Brain microvascular endothelial cell (primary cell): ENCODE results near the gene PIK3CA.

Experiments
- DNase-seq: peaks from one replicate; pipeline ENCODE4 v3.0.0-alpha.2; 2020
- H3K27ac ChIP-seq: fragments of 250-450 bp; sonication (Bioruptor Pico); 2 replicates; pipeline ENCODE4 v1.5.1; 2020; ENCODE audit warnings: mild to moderate bottlenecking, moderate library complexity
- H3K27me3 ChIP-seq: fragments of 250-450 bp; sonication (Bioruptor Pico); replicated peaks from 2 replicates; pipeline ENCODE4 v1.5.1; 2020; ENCODE audit warnings: mild to moderate bottlenecking
- H3K36me3 ChIP-seq: fragments of 250-450 bp; sonication (Bioruptor Pico); replicated peaks from 2 replicates; pipeline ENCODE4 v1.5.1; 2020; ENCODE audit warnings: mild to moderate bottlenecking
- H3K4me3 ChIP-seq: 2 replicates; pipeline ENCODE4 v1.5.1; 2011; ENCODE audit warnings: low read depth, mild to moderate bottlenecking, control low read depth, low read length, moderate library complexity
- in situ Hi-C: cut with HindIII; loops from 2 replicates; pipeline ENCODE4 v1.10.0; 2017; ENCODE audit warnings: low sequenced_read_pairs, low pct_ligation_motif_present
- TF ChIP-seq, protein P1 (sequence below): IDR thresholded peaks from 2 replicates; pipeline ENCODE4 v1.5.1; 2011; ENCODE audit warnings: low read depth, mild to moderate bottlenecking, moderate library complexity, low read length, control low read depth, inconsistent platforms; ENCODE audit errors: missing control alignments

Gene PIK3CA

DNA sequence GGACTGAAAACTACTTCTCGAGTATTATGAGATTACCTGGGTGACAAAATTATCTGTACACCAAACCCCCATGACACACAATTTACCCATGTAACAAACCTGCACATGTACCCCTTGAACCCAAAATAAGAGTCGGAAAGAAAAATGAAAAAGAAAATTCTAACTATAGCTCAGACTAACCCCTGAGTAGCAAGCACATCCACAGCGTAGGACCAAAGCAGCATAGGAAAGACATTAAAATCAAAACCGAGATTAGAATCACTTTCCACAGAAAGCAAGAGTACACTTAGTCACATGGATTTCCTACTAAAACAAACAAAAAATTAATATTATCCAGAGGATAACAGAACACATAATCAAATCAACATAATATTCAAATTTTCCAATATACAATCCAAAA is 6.3 kb upstream of the PIK3CA start:
- no peaks in the 10 kb centered on the region for H3K36me3 ChIP-seq
- H3K4me3 ChIP-seq: no peak overlapping the region
- TF ChIP-seq, protein P1, sequence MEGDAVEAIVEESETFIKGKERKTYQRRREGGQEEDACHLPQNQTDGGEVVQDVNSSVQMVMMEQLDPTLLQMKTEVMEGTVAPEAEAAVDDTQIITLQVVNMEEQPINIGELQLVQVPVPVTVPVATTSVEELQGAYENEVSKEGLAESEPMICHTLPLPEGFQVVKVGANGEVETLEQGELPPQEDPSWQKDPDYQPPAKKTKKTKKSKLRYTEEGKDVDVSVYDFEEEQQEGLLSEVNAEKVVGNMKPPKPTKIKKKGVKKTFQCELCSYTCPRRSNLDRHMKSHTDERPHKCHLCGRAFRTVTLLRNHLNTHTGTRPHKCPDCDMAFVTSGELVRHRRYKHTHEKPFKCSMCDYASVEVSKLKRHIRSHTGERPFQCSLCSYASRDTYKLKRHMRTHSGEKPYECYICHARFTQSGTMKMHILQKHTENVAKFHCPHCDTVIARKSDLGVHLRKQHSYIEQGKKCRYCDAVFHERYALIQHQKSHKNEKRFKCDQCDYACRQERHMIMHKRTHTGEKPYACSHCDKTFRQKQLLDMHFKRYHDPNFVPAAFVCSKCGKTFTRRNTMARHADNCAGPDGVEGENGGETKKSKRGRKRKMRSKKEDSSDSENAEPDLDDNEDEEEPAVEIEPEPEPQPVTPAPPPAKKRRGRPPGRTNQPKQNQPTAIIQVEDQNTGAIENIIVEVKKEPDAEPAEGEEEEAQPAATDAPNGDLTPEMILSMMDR: no peak
- no peaks in the 10 kb centered on the region for H3K27me3 ChIP-seq
- no peak for DNase-seq
- H3K27ac ChIP-seq: no peak overlapping the region
- in situ Hi-C loops: no loop called here

DNA sequence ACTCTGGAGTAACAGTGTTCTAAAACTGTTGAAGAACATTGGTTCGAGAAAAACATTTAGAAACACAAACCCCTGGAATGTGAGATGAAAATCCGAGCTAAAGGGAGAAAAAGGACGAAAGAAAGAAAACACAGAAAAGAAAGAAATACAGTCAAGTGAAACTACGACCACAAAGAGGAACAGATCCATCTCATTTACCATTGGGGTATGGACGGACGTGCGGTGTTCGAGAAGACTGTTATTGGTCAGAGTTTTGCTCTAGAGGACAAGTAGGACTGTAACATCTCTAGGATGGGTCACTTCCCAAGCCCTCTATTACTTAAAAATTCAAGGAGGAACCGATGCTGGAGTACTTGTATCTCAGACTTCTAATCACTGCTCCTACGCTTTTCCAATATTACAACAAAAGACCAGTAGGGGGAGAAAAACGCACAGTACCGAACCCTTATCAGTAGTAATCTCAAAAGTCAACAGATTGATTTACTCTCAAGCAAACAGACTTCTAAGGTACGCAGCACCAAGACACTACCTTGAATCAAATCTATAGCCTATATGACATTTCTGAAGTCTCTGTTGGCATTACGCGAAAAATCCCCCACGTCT is 1.1 kb upstream of the PIK3CA start:
- no peaks in the 10 kb centered on the region for H3K27me3 ChIP-seq
- TF ChIP-seq, protein P1: peak; percentile 59
- peak overlapping the region; percentile 65 for H3K27ac ChIP-seq
- in situ Hi-C loops: no loop called here
- DNase-seq: peak; percentile 71
- peak overlapping the region; percentile 69 for H3K4me3 ChIP-seq
- peaks cover 4% of the 10 kb centered on the region for H3K36me3 ChIP-seq

DNA sequence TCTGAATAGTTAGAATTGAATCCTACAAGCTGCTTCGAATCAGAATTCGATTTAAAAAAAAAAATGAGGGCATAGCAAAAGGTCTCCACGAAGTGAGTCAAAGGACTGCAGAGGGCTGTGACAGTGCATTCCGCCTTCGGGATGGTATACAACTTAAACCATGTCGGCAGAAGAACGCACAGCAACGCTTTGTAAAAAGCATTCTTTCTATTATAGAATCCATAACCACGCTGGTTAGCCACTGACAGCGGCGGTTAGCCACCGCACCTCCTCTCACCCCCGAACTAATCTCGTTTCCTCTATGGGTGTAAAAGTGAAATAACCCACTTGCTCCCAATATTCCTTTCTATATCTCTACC is 664 bp upstream of the PIK3CA start:
- TF ChIP-seq, protein P1: no peak
- peak overlapping the region; percentile 65 for H3K27ac ChIP-seq
- H3K36me3 ChIP-seq: peaks cover 4% of the 10 kb centered on the region
- no peaks in the 10 kb centered on the region for H3K27me3 ChIP-seq
- in situ Hi-C loops: no loop called here
- peak overlapping the region; percentile 69 for H3K4me3 ChIP-seq
- DNase-seq: no peak

DNA sequence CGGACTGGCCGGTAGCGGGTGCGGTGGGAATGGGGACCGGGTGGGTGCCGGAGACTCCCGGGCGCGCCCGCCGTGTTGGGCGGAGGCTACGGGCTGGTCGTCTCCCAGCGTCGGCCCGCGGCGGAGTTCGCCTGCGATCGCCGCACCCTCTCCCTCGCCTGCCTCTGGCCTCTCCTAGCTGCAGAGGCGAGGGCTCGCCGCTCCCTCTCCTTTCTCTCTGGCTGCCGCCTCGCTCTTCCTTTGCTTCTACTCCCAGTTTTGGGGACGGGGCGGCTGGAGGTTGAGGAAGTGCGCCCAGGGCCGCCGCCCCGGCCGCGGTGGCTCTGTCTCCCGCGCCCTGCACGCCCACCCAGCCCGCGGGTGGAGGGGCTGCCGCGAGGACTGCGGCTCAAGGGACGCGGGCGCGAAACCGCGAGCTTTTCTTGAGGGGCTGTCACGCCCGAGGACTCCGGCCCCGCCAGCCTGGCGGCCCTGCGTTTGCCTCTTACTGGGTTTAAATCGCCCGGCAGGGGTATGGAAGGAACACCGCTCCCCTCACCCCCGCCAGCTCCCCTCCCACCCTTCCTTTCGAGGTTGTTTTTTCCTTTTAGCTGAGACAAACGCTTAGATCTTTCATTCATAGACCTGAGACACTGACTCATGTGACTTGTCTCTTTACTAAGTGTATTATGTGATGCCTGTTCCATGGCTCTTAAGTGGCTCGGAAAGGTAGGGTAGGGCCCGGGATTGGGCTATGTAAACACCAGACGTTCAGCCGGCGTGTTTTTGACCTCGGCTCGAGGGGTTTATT is 654 bp downstream of the PIK3CA start:
- Histone ChIP-seq H3K27me3 (no peaks in the 10 kb centered on the region), H3K36me3 (peaks cover 4% of the 10 kb centered on the region), H3K4me3 (peak overlapping the region; percentile 69), H3K27ac (peak overlapping the region; percentile 78)
- peak; percentile 17 for DNase-seq
- in situ Hi-C loops: no loop called here
- TF ChIP-seq, protein P1: no peak

DNA sequence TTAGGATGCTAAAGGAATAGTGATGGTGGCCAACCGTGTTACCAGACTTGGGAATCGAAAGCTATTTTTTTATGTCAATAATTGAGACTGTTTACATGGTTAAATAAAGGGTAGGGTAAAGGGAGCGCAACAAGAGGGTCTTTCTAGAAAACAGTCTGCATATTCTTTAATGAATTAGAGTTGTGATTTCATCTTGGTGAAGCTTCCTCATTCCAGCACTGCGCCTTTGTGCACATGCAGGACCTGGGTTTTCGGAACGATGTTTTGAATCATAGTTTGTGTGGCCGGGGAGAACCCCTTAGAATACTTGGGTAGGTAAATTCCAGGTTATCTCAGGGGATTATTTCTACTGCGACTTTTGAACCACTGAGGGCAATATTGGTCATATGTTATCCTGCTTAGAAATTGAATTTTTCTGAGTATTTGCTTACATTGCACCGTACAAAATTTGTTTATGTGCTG is 1.3 kb downstream of the PIK3CA start:
- TF ChIP-seq, protein P1: no peak
- Histone ChIP-seq H3K4me3 (peak overlapping the region; percentile 69), H3K27me3 (no peaks in the 10 kb centered on the region), H3K36me3 (peaks cover 4% of the 10 kb centered on the region), H3K27ac (peak overlapping the region; percentile 78)
- in situ Hi-C loops: no loop called here
- peak; percentile 17 for DNase-seq
